ENCODE measurements around the gene TOP3B. TPM values are rescaled to one million over a fixed set of nuclear protein-coding genes. Genes with fewer than 3 reads are reported as not detected.
"Not testable (repeated sequence)": the region's sequence is repeated elsewhere in the genome, so short reads cannot be mapped to it uniquely, and the experiment has no call there.

Gene TOP3B
- total RNA-seq, 1 experiment from 2014 or later: 68.6 TPM

GRCh38 chr22:21916309-21916918, 66.2 kb downstream of the TOP3B start (continued):
- TF ChIP-seq AFF4 (CRISPR knock-in tag; IDR thresholded peaks at IDR 0.05; ENCODE audit: borderline replicate concordance) (no peak), EMX1 (CRISPR knock-in tag; IDR thresholded peaks at IDR 0.05) (no peak), NFATC4 (CRISPR knock-in tag; IDR thresholded peaks at IDR 0.05) (no peak), MLX (CRISPR knock-in tag; IDR thresholded peaks at IDR 0.05) (no peak), NFYB (CRISPR knock-in tag; conservative IDR thresholded peaks at IDR 0.05; ENCODE audit: low read depth) (no peak)

GRCh38 chr22:21915624-21916308, 66.8 kb downstream of the TOP3B start:
- Mint-ChIP-seq H3K4me1 (peaks cover 29% of the 10 kb centered on the region), H3K27me3 (ENCODE audit: low read depth) (no peaks in the 10 kb centered on the region), H3K9me3 (no peaks in the 10 kb centered on the region), H3K36me3 (no peaks in the 10 kb centered on the region), H3K4me3 (no peak overlapping the region), H3K27ac (no peak overlapping the region)
- no peak for DNase-seq (ENCODE audit: low spot score)
- POLR2A ChIA-PET: interaction anchor here (0.7 kb wide), 1 partner anchor 298 kb away, joined by 3 read pairs; no protein-coding TSS in a partner anchor
- TF ChIP-seq NR3C1 (CRISPR knock-in tag; conservative IDR thresholded peaks at IDR 0.05; ENCODE audit: low read depth) (no peak), NFATC4 (CRISPR knock-in tag; IDR thresholded peaks at IDR 0.05) (no peak)
- no peak for ATAC-seq
- CTCF ChIA-PET: interaction anchor here (0.6 to 4.1 kb wide), 3 partner anchors 22 to 1874 kb away, joined by 3 to 44 read pairs (median 5); partner anchors contain the start of gene PPM1F

- POLR2A ChIA-PET; H3K36me3 Mint-ChIP-seq; DNase-seq (ENCODE audit: low spot score); H3K27me3 Mint-ChIP-seq (ENCODE audit: low read depth); H3K27ac Mint-ChIP-seq; H3K4me3 Mint-ChIP-seq; ATAC-seq; H3K9me3 Mint-ChIP-seq: not testable (repeated sequence)
- TF ChIP-seq HMGA2 (CRISPR knock-in tag; IDR thresholded peaks at IDR 0.05): 0 out of 2 replicates have a peak, but pooled peaks have one; percentile 74
- TF ChIP-seq ZNF121 (CRISPR knock-in tag; IDR thresholded peaks at IDR 0.05): 0 out of 2 replicates have a peak, but pooled peaks have one; percentile 5
- peaks cover 15% of the 10 kb centered on the region for H3K4me1 Mint-ChIP-seq
- CTCF ChIA-PET: interaction anchor here (1.1 kb wide), 1 partner anchor 58 kb away, joined by 3 read pairs; no protein-coding TSS in a partner anchor
These were observed 68.4 kb downstream of the TOP3B start for GRCh38 chr22:21914033-21914642.

GRCh38 chr22:21910367-21910766, 72.2 kb downstream of the TOP3B start:
- CTCF ChIA-PET: interaction anchor here (1.6 kb wide), 1 partner anchor 28 kb away, joined by 7 read pairs; no protein-coding TSS in a partner anchor
- H3K27me3 Mint-ChIP-seq (ENCODE audit: low read depth); H3K4me3 Mint-ChIP-seq; DNase-seq (ENCODE audit: low spot score); H3K4me1 Mint-ChIP-seq; POLR2A ChIA-PET; H3K27ac Mint-ChIP-seq; H3K36me3 Mint-ChIP-seq; ATAC-seq; H3K9me3 Mint-ChIP-seq: not testable (repeated sequence)

GRCh38 chr22:21909871-21910270, 72.7 kb downstream of the TOP3B start:
- ChIA-PET POLR2A (no interaction called here), CTCF (interaction anchor here (1.6 kb wide), 1 partner anchor 28 kb away, joined by 7 read pairs; no protein-coding TSS in a partner anchor)
- H3K4me3 Mint-ChIP-seq: no peak overlapping the region
- TF ChIP-seq ATF3 (CRISPR knock-in tag; conservative IDR thresholded peaks at IDR 0.05): no peak
- no peak for TF ChIP-seq ZSCAN18 (CRISPR knock-in tag; IDR thresholded peaks at IDR 0.05)
- TF ChIP-seq NFE2L1 (CRISPR knock-in tag; IDR thresholded peaks at IDR 0.05): no peak
- TF ChIP-seq ZNF671 (CRISPR knock-in tag; IDR thresholded peaks at IDR 0.05): no peak
- DNase-seq (ENCODE audit: low spot score) (no peak), ATAC-seq (no peak)
- H3K36me3 Mint-ChIP-seq: no peaks in the 10 kb centered on the region
- H3K4me1 Mint-ChIP-seq: no peaks in the 10 kb centered on the region
- H3K9me3 Mint-ChIP-seq: no peaks in the 10 kb centered on the region
- no peak overlapping the region for H3K27ac Mint-ChIP-seq
- no peaks in the 10 kb centered on the region for H3K27me3 Mint-ChIP-seq (ENCODE audit: low read depth)
